Activated T-cell treated with anti-CD3 and anti-CD28 coated beads, Interleukin-2, amount 50 U/mL, for 4 hours (primary cell): ENCODE results near the gene TCAF1. TPM values are rescaled to one million over a fixed set of nuclear protein-coding genes. Genes with fewer than 3 reads are reported as not detected.
A peak's percentile ranks its signal among the peaks of the same experiment; 100 is the strongest.

Experiments used
- ATAC-seq, 2 donors: fragments of 200-7000 bp; cut with Tn5 transposase; one replicate each; pipeline ENCODE4 v1.10.0; 2021
- DNase-seq: peaks from one replicate; pipeline ENCODE4 v3.0.0-alpha.2; 2020
- H3K27me3 Mint-ChIP-seq: one replicate; pipeline ENCODE4 v1.8.0; 2021; ENCODE audit warnings: low read depth, mixed read lengths
- H3K36me3 Mint-ChIP-seq: one replicate; pipeline ENCODE4 v1.8.0; 2022; ENCODE audit warnings: mixed read lengths; ENCODE audit not compliant: insufficient read depth
- H3K4me1 Mint-ChIP-seq: one replicate; pipeline ENCODE4 v1.8.0; 2021; ENCODE audit warnings: low read depth, mixed read lengths
- H3K4me3 Mint-ChIP-seq: one replicate; pipeline ENCODE4 v1.8.0; 2021; ENCODE audit warnings: mild to moderate bottlenecking, moderate library complexity, mixed read lengths
- H3K9me3 Mint-ChIP-seq: one replicate; pipeline ENCODE4 v1.8.0; 2021; ENCODE audit warnings: mixed read lengths
- total RNA-seq, 3 donors: library from RNA; stranded (reverse); gene quantifications; one replicate each; pipeline ENCODE4 v1.2.1, GENCODE V29; 2021

Gene TCAF1
- total RNA-seq, 3 donors from 2014 or later, result 2.7 to 4.1 (median 3.9) TPM

DNA sequence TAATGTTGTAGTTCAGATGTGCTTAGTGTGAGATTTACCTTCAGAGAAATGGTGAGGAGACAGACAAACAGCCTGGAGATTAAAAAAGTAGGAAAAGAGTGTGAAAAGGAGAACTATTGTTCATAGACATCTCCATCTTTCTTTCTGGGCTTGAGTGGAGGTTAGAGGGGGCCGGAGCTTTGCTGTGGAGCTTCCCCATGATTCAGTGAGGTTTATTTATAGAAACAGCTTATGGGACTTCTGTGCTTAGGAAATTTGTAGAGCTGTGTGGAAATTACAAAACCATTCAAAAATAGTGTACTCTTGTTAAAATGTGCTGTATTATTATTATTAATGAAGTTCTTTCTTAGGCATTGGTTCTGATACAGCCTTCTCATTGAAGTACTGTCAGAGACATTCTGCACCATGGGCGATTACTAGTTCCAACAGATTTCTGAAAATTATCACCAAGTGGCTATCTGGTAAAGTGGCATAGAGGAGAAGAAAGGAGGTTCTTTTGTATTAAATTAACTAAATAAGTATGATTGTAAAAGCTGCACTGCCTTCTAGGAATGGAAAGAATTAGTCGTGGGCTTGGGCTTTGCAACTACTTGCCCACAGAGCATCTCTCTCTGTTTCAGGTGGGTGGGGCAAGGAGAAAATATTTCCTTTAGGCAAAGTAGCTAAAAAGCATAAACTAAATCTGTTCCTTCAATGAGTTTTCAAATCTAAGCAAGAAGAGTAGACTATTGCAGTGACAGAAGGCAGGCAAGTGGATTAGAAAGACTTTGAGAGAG is 8.7 kb upstream of the TCAF1 start:
- Mint-ChIP-seq H3K9me3 (no peaks in the 10 kb centered on the region), H3K4me1 (no peaks in the 10 kb centered on the region), H3K27me3 (peaks cover 8% of the 10 kb centered on the region), H3K36me3 (no peaks in the 10 kb centered on the region), H3K4me3 (no peak overlapping the region)
- no peak for ATAC-seq
- DNase-seq, result no peak

- no peaks in the 10 kb centered on the region for H3K4me1 Mint-ChIP-seq
- no peaks in the 10 kb centered on the region for H3K36me3 Mint-ChIP-seq
- ATAC-seq (no peak), DNase-seq (no peak)
- peaks cover 3% of the 10 kb centered on the region for H3K27me3 Mint-ChIP-seq
- no peak overlapping the region for H3K4me3 Mint-ChIP-seq
- H3K9me3 Mint-ChIP-seq, result no peaks in the 10 kb centered on the region
Measured at GRCh38 chr7:143909863-143910262, 7.9 kb upstream of the TCAF1 start.

GRCh38 chr7:143908120-143908519 is 6.1 kb upstream of the TCAF1 start:
- H3K4me1 Mint-ChIP-seq, result no peaks in the 10 kb centered on the region
- no peaks in the 10 kb centered on the region for H3K9me3 Mint-ChIP-seq
- no peak overlapping the region for H3K4me3 Mint-ChIP-seq
- H3K36me3 Mint-ChIP-seq, result no peaks in the 10 kb centered on the region
- peaks cover 4% of the 10 kb centered on the region for H3K27me3 Mint-ChIP-seq
- DNase-seq, result no peak
- ATAC-seq, result no peak

- ATAC-seq, result no peak
- no peak for DNase-seq
- no peaks in the 10 kb centered on the region for H3K36me3 Mint-ChIP-seq
- H3K9me3 Mint-ChIP-seq, result no peaks in the 10 kb centered on the region
- H3K4me3 Mint-ChIP-seq, result no peak overlapping the region
- peaks cover 5% of the 10 kb centered on the region for H3K4me1 Mint-ChIP-seq
- H3K27me3 Mint-ChIP-seq, result peaks cover 4% of the 10 kb centered on the region
Measured at GRCh38 chr7:143906895-143907294, 4.9 kb upstream of the TCAF1 start.

DNA sequence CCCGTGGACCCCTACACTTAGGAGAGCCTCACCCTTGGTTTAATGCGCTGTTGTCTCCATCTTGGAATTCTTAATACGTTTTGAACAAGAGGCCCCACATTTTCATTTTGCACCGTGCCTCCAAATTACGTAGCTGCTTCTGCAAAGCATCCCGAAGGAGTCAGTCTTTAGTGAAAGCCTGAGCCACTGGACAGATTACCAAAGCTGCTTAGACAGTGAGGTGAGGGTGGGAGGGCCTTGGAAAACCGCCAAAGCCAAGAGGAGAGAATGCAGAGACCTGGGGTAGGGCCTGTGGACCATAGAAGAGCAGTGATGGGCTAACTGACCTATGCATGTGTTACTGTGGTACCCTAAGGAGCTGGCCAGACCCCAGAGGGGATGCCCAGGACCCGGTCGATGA is 4.2 kb upstream of the TCAF1 start:
- H3K36me3 Mint-ChIP-seq, result no peaks in the 10 kb centered on the region
- DNase-seq (no peak), ATAC-seq (no peak)
- H3K9me3 Mint-ChIP-seq, result no peaks in the 10 kb centered on the region
- H3K4me1 Mint-ChIP-seq, result peaks cover 10% of the 10 kb centered on the region
- peaks cover 4% of the 10 kb centered on the region for H3K27me3 Mint-ChIP-seq
- no peak overlapping the region for H3K4me3 Mint-ChIP-seq

DNA sequence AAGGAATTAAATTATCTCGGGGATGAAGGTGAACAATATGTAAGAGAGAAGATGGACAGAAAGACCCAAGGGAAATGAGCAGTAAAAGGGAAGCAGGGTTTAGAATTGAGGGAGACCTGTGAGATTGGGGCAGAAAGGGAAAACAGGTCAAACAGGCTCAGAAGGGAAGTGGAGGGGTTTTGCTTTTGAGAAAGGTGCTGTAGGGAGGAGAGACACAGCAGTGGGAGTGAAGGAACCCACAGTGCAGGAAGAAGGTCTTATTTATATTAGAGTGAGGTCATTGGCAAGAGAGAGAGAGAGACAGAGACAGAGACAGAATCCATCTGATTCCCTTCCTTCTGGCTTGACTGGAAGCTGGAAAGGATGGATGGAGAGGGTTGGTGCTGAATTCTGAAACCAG is 3.5 kb upstream of the TCAF1 start:
- Mint-ChIP-seq H3K27me3 (peaks cover 4% of the 10 kb centered on the region), H3K36me3 (no peaks in the 10 kb centered on the region), H3K4me3 (no peak overlapping the region), H3K4me1 (peaks cover 16% of the 10 kb centered on the region), H3K9me3 (no peaks in the 10 kb centered on the region)
- DNase-seq, result no peak
- no peak for ATAC-seq

DNA sequence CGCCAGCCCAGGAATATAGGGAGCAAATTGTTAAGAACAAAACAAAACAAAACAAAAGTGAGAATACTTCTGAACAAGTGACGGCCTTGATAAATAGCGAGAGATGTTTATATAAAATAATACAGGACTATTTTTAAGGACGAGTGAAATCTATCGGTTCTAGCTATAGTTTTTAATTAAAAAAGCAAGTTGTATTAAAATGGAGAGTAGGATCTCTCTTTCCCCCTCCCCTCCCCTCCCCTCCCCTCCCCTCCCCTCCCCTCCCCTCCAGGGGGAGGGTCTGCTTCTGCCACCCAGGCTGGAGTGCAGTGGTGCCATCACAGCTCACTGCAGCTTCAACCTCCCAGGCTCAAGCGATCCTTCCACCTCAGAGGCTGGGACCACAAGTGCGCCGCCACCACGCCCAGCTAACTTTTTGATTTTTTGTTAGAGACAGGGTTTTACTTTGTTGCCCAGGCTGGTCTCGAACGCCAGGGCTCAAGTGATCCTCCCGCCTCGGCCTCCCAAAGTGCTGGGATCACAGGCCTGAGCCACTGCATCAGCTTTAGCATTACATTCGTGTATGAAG is 440 bp upstream of the TCAF1 start:
- DNase-seq (no peak), ATAC-seq (no peak)
- Mint-ChIP-seq H3K27me3 (peaks cover 2% of the 10 kb centered on the region), H3K36me3 (no peaks in the 10 kb centered on the region), H3K4me1 (peaks cover 30% of the 10 kb centered on the region), H3K9me3 (no peaks in the 10 kb centered on the region), H3K4me3 (peak overlapping the region; percentile 93)

DNA sequence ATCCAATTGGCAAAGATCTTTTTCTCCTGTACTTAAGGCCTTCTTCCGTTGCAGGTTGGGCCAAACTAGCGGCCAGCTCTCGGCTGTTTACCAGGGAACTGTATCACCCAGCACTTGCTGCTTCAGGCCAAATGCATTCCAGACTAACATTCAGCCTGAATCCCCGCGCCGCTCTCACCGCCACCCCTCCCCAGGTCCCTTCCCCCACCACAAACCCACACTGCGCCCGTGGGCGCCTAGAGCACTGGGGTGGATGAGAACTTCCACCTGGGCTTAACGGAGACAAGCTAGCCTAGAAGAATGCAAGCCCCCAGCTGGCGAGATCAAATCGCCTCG is 676 bp downstream of the TCAF1 start:
- peak in 1 of 2 donors; percentile 15 for ATAC-seq
- H3K4me1 Mint-ChIP-seq, result peaks cover 30% of the 10 kb centered on the region
- no peak for DNase-seq
- peak overlapping the region; percentile 93 for H3K4me3 Mint-ChIP-seq
- H3K9me3 Mint-ChIP-seq, result no peaks in the 10 kb centered on the region
- H3K36me3 Mint-ChIP-seq, result no peaks in the 10 kb centered on the region
- peaks cover 2% of the 10 kb centered on the region for H3K27me3 Mint-ChIP-seq

GRCh38 chr7:143900230-143900766 is 1.7 kb downstream of the TCAF1 start:
- DNase-seq, result no peak
- H3K27me3 Mint-ChIP-seq, result peaks cover 2% of the 10 kb centered on the region
- H3K9me3 Mint-ChIP-seq, result no peaks in the 10 kb centered on the region
- H3K36me3 Mint-ChIP-seq, result no peaks in the 10 kb centered on the region
- peaks cover 30% of the 10 kb centered on the region for H3K4me1 Mint-ChIP-seq
- H3K4me3 Mint-ChIP-seq, result peak overlapping the region; percentile 93
- ATAC-seq, result no peak

GRCh38 chr7:143898810-143899209 is 3.2 kb downstream of the TCAF1 start:
- Mint-ChIP-seq H3K4me1 (peaks cover 30% of the 10 kb centered on the region), H3K4me3 (no peak overlapping the region), H3K36me3 (no peaks in the 10 kb centered on the region), H3K9me3 (no peaks in the 10 kb centered on the region), H3K27me3 (no peaks in the 10 kb centered on the region)
- ATAC-seq, result no peak
- DNase-seq, result no peak

DNA sequence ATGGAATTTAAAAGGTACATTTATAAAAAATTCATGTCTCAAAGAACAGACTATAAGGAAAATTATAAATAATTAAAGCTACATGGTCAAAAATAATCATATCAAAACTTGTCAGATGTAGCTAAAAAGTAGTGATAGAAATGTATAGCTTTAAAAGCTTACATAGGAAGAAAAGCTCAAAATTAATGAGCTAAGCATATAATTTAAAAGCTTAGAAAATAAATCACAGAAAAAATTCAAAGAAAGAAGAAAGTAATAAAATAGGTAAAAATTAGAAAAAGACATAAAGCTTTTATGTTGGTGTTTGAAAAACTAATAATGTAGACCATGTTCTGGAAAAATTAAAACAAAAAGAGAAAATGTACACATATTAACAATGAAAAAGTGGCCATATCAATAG is 5.3 kb downstream of the TCAF1 start:
- ATAC-seq, result no peak
- peaks cover under 1% of the 10 kb centered on the region for H3K36me3 Mint-ChIP-seq
- H3K4me3 Mint-ChIP-seq, result no peak overlapping the region

DNA sequence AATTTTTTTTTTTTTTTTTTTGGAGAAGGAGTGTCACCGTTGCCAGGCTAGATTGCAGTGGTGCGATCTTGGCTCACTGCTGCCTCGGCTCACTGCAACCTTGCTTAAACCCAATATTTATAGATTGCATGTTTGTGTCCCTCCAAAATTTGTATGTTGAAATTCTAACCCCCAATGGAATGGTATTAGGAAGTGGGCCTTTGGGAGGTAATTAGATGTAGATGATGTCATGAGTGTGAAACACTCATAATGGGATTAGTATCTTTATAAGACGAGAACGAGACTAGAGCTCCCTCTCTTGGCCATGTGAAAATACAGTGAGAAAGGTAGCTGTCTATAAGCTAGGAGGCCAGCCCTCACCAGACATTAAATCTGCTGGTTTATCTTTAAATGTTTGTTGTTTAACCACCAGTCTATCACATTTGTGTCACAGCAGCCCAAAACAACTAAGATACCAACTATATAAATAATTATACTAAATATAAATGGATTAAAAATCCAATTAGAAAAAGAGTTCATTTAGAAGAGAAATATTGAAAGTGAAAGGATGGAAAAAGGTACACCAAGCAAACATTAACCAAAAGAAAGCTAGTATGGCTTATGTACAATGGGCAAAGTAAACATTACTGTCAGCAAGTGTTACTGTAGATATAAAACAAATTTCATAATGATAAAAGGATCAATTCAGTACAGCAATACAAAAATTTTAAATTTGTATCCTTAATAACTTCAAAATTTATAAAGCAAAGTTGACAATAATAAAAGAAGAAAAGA is 9.3 kb downstream of the TCAF1 start:
- Mint-ChIP-seq H3K27me3 (peaks cover 7% of the 10 kb centered on the region), H3K4me3 (no peak overlapping the region), H3K36me3 (peaks cover 13% of the 10 kb centered on the region), H3K9me3 (peaks cover 12% of the 10 kb centered on the region), H3K4me1 (peaks cover 3% of the 10 kb centered on the region)
- DNase-seq (no peak), ATAC-seq (peak in 1 of 2 donors; percentile 73)

More for the DNA sequence above, 5.3 kb downstream of the TCAF1 start:
- DNase-seq, result no peak
- no peaks in the 10 kb centered on the region for H3K27me3 Mint-ChIP-seq
- H3K9me3 Mint-ChIP-seq, result peaks cover 2% of the 10 kb centered on the region
- peaks cover 29% of the 10 kb centered on the region for H3K4me1 Mint-ChIP-seq

DNA sequence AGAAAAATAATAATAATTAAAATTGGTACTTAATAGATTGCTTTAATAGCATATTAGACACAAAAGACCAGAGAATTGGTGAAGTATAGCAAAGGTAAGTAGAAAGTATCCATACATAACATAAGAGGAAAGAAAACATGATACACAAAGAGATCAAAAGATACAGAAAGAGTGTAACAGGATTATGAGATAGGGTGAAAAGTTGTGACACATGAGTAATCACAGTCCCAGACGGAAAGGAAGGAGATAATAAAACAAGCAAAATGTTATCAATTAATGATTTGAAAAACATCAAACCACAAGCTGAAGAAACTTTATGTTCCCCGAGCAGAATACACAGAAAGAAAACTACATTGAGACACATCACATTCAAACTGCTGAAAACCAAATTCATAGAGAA is 10.5 kb downstream of the TCAF1 start:
- Mint-ChIP-seq H3K4me1 (peaks cover 4% of the 10 kb centered on the region), H3K27me3 (peaks cover 13% of the 10 kb centered on the region), H3K4me3 (no peak overlapping the region), H3K9me3 (peaks cover 12% of the 10 kb centered on the region), H3K36me3 (peaks cover 15% of the 10 kb centered on the region)
- ATAC-seq (no peak), DNase-seq (no peak)

GRCh38 chr7:143890558-143890957 is 11.4 kb downstream of the TCAF1 start:
- DNase-seq, result no peak
- Mint-ChIP-seq H3K9me3 (peaks cover 12% of the 10 kb centered on the region), H3K4me3 (no peak overlapping the region), H3K27me3 (peaks cover 20% of the 10 kb centered on the region), H3K36me3 (peaks cover 15% of the 10 kb centered on the region), H3K4me1 (peaks cover 6% of the 10 kb centered on the region)
- no peak for ATAC-seq
